Measurements from ENCODE around the gene KCNJ14.

KCNJ14 gene

DNA sequence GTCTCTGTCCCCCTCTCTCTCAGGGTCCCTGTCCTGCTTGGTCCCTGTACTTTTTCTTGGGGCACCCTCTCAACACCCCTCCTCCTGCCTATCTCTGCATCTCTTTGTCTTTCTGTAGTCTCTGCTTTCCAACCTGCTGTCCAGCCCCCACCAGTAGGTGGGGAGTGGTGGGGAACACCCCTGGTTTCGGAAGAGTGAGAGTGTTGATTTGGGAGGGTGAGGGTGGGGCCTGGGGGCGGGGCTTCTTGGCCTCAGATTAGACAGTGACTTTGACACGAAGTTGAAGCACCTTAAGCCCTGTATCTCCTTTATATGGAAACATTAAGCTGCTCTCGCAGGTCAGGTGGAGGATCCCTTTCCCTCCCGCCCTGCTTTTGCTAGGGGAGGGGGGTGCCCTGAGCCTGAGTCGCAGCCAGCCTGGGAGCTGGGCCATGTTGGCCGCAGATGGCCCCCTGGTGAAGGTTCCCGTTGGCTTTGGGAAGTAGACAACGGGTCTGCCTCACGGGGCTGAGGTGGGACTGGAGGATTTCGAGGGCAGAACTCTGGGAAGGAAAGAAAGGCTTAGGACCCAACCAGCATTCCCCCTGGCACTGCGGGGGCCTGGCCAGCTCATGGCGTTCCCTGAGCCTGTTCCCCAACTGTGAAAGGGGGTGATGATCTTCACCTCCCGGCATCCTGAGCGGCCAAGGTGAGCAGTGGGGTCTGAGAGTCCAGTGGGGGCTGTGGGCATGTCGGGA lies at the start of gene KCNJ14:
Gene KCNJ14, plus strand, starts transcription at position 404 of the 737 bp plus-strand sequence. CDS start 6,151 bp downstream, outside the sequence.
- no peak for FAIRE-seq

DNA sequence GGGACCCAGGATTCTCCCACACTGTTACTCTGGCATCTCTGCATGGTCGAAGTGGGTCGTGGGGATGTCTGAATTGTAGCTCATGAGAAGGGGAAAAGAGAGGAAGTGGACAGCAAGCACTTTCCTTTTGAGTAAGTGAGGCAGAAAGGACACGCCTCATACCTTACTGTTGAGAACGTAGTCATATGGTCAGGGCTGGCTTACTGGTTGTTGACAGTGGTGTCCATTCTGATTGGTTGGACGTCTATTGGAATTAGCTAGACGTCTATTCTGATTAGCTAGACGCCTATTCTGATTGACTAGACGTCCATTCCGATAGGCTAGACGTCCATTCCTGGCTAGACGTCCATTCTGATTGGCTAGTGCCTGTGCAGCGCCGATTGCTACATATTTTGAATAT lies 49.5 kb upstream of the KCNJ14 start:
- no peak for FAIRE-seq

DNA sequence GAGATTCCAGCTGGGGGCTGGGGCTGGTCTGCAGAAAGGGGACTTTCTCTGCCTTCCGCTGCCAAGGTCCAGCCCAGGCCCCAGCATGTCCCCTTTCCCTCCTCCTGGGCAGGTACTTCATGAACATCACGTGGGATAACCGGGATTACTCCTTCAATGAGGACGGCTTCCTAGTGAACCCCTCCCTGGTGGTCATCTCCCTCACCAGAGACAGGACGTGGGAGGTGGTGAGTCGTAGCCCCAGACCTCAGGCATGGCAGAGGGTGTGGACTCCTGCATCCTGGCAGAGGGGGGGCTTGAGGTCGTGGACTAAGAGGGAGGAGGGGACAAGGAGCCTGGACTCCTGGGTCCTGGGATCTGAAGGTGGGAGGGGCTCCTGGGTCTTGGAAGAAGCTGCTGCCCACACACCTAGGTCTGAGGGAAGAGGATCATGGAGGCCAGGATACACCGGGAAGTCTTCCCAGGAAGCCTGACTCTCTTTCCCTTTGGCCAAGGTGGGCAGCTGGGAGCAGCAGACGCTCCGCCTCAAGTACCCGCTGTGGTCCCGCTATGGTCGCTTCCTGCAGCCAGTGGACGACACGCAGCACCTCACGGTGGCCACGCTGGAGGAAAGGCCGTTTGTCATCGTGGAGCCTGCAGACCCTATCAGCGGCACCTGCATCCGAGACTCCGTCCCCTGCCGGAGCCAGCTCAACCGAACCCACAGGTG lies 41.3 kb upstream of the KCNJ14 start:
- FAIRE-seq = no peak

- FAIRE-seq = no peak
These were observed 40.0 kb upstream of the KCNJ14 start for GRCh38 chr19:48415395-48415794.

DNA sequence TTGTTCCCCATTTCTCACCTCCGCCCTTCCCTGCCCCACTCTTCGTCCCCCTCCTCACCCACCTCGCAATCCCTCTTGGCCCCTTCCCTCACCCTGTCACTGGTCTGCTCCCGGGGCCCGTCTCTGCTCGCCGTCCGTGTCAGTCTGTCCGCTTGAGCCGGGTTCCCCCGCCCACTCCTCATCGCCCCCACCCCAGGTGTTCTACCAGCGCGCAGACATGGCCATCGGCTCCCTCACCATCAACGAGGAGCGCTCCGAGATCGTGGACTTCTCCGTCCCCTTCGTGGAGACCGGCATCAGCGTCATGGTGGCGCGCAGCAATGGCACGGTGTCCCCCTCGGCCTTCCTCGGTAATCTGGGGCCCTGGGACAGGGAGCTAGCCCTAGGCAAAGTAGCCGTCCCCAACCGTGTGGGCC lies 39.6 kb upstream of the KCNJ14 start:
- FAIRE-seq = no peak

DNA sequence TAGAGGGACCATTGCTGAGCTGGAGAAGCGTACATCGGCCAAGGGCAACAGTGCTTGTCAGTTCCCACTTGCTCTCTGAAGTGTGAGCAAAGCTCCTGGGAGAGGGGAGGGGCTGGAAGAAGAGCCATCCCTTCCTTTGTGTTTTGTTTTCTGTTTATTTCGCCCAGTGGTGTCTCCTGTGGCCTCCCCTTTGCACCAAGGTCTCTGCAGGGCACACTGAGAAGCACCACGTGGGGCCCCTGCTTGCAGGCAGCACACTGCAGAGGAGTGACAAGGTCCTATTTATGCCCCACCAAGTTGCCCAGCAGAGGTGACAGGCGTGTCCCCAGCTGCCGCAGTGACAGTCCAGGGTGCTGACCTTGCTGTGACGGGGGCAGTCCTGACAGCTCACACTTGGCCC lies 38.0 kb upstream of the KCNJ14 start:
- no peak for FAIRE-seq

GRCh38 chr19:48418317-48419064 lies 36.9 kb upstream of the KCNJ14 start:
- FAIRE-seq = no peak

GRCh38 chr19:48419158-48419920 lies 36.0 kb upstream of the KCNJ14 start:
- FAIRE-seq = no peak

- no peak for FAIRE-seq
These were observed 33.8 kb upstream of the KCNJ14 start for GRCh38 chr19:48421548-48421947.

DNA sequence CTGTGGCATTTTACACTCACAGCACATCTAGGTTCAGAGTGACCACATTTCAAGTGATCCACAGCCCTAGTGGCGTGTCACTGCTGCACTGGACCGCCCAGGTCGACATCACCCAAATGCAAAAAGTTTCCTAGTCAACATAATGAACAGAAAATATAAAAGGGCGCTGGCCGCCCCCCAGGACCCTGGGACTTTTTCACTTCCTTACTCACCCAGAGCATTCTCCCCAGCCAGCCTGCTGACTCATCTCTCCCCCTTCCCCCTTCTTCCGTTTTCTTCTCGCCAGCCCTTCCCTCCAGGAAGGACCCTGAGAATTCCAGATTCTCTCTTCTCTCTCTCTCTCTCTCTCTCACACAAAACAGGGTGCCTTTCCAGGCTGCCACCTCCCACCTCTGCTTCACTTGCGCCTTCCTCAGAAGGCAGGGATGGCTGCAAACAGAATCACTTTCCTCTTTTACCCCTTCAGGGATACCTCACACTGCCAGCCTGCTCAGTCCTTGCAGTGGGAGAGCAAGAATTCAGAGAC lies 30.6 kb upstream of the KCNJ14 start:
- no peak for FAIRE-seq

DNA sequence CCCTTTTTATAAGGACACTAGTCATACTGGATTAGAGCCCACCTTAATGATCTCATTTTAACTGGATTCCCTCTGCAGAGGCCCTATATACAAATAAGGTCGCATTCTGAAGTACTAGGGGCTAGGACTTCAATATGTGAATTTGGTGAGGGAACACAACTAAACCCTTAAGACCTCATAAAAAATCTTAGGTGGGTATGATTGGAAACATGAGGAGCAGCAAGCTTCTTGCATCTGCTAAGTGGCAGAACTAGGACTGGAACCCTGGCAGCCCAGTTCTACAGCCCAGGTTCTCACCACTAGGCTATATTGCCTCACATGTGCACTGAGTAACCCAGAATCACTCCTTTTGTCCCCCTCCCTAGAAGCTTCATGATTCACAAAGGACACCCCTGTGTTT lies 26.7 kb upstream of the KCNJ14 start:
- FAIRE-seq = no peak

DNA sequence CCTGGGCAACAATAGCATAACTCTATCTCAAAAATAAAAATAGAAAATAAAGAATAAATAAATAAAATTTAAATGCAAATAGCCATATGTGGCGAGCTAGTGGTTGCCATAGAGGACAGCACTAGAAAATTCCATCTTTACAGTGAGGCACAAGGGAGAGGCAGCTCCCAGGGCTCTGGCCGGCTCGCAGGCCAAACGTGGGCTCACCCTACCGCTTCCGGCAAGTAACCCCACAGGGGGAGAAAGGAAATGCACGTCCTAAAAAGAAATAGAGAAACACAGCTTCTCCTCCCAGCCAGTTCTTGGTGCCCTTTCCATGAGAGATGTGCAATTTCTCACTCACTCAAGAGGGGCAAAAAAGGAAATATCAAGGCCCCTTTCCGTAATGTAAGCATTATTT lies 22.0 kb upstream of the KCNJ14 start:
- FAIRE-seq = no peak

DNA sequence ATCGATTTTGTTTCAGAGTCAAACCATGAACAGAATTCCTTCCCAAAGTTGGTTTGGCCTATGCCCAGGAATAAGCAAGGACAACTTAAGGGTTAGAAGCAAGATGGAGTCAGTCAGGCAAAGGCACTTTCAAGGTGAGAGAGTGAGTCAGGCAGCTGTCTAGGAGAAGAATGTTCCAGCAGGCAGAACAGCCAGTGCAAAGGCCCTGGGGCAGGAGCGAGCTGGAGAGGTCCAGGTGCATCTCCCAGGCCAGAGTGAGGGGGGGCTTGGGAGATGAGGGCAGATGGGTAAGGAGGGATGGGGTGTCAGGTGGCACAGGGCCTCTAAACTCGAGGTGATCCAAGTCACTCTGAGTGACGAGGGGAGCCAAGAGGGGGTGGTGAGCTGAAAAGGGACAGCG lies 18.8 kb upstream of the KCNJ14 start:
- FAIRE-seq = no peak

DNA sequence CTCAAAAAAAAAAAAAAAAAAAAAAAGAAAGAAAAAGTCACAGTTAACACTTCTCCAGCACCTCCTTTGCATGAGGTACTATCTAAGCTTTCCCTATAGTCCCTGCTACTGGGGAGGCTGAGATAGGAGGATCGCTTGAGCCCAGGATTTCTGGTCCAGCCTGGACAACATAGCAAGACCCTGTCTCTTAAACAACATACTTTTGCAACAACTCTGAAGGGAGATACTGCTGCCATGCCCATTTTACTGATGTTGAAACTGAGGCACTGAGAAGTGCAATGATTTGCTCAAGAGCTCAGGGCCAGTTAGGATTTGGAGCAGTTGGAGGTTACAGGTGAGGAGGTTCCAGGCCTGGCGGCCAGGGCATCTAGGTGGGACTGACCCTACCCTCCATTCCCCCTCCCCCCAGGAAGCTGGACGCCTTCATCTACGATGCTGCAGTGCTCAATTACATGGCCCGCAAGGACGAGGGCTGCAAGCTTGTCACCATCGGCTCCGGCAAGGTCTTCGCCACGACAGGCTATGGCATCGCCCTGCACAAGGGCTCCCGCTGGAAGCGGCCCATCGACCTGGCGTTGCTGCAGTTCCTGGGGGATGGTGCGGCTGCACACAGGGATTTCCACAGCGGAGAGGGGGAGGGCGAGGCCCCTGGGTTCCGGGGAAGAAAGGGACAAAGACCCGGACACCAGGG lies 13.9 kb upstream of the KCNJ14 start:
- no peak for FAIRE-seq

DNA sequence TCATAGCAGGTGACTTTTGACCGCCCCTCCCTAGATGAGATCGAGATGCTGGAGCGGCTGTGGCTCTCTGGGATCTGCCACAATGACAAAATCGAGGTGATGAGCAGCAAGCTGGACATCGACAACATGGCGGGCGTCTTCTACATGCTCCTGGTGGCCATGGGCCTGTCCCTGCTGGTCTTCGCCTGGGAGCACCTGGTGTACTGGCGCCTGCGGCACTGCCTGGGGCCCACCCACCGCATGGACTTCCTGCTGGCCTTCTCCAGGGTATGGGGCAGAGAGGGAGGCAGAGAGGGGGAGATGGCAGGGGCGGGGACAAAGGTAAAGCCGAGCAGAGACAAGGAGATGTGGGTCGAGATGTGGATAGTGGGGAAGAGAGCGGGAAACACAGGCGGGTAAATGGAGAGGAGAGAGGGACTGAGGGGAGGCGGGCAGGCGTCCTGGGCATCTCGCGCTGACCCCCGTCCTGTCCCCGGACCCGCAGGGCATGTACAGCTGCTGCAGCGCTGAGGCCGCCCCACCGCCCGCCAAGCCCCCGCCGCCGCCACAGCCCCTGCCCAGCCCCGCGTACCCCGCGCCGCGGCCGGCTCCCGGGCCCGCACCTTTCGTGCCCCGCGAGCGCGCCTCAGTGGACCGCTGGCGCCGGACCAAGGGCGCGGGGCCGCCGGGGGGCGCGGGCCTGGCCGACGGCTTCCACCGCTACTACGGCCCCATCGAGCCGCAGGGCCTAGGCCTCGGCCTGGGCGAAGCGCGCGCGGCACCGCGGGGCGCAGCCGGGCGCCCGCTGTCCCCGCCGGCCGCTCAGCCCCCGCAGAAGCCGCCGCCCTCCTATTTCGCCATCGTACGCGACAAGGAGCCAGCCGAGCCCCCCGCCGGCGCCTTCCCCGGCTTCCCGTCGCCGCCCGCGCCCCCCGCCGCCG lies 13.0 kb upstream of the KCNJ14 start:
- FAIRE-seq = no peak

- no peak for FAIRE-seq
These were observed 12.1 kb upstream of the KCNJ14 start for GRCh38 chr19:48443256-48443655.

GRCh38 chr19:48443731-48444128 lies 11.6 kb upstream of the KCNJ14 start:
- FAIRE-seq = no peak

- FAIRE-seq = no peak
These were observed 11.0 kb upstream of the KCNJ14 start for GRCh38 chr19:48444129-48444935.

- no peak for FAIRE-seq
These were observed 10.5 kb upstream of the KCNJ14 start for GRCh38 chr19:48444936-48445200.

DNA sequence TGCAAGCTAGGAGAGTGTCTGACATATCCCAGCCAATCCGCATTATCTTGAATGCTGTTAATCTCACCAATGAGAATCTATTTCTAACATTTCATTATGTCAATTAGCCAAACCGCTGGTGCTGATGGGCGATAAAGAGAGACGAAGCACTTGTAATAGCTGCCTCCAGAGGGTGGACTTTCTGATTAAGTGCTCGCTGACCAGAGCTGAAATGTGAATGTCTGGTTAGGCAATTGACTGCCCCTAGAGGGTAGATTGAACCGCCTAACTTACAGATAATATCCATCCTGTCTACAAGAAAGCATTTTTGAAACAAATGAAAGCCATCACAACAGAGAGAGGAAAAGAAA lies 10.1 kb upstream of the KCNJ14 start:
- no peak for FAIRE-seq
